ENCODE measurements around the gene PIH1D1. TPM values are rescaled to one million over a fixed set of nuclear protein-coding genes. Genes with fewer than 3 reads are reported as not detected.
A peak's percentile ranks its signal among the peaks of the same experiment; 100 is the strongest.

Gene PIH1D1
- total RNA-seq, 4 donors from 2014 or later: 82.0 to 124 (median 104) TPM

- no peaks in the 10 kb centered on the region for H3K9me3 ChIP-seq
- 10% methylated on average over 25 of the region's 42 CpGs for WGBS
- H3K27me3 ChIP-seq: peaks cover 100% of the 10 kb centered on the region
- peak within 1 kb of the TSS; percentile 33 for H3K4me3 ChIP-seq
- peaks cover 38% of the 10 kb centered on the region for H3K4me1 ChIP-seq
- TF ChIP-seq POLR2AphosphoS5 (IDR thresholded peaks at IDR 0.05): no peak
- no peak for TF ChIP-seq CTCF (IDR thresholded peaks at IDR 0.05)
- TF ChIP-seq POLR2A (IDR thresholded peaks at IDR 0.05): no peak
- DNase-seq (ENCODE audit: low spot score in 2 of 2): peak in 1 of 2 donors; percentile 72
- H3K36me3 ChIP-seq: no peaks in the 10 kb centered on the region
- H3K27ac ChIP-seq: no peak within 1 kb of the TSS
These were observed 28.3 kb downstream of the PIH1D1 start, which contains the start of gene PTH2 for GRCh38 chr19:49423071-49423984. TSS of gene PTH2 (minus strand) at chr19:49423441. CDS start at chr19:49423339, 102 bp downstream.

GRCh38 chr19:49422407-49423070 lies 29.1 kb downstream of the PIH1D1 start:
- Histone ChIP-seq H3K4me3 (peak overlapping the region; percentile 33), H3K4me1 (peaks cover 31% of the 10 kb centered on the region), H3K36me3 (no peaks in the 10 kb centered on the region), H3K9me3 (no peaks in the 10 kb centered on the region), H3K27ac (no peak overlapping the region), H3K27me3 (peaks cover 100% of the 10 kb centered on the region)
- DNase-seq (ENCODE audit: low spot score in 2 of 2): peak in 1 of 2 donors; percentile 77
- 2% methylated on average over 43 of the region's 58 CpGs for WGBS
- no peak for TF ChIP-seq POLR2AphosphoS5 (IDR thresholded peaks at IDR 0.05)
- TF ChIP-seq EP300 (IDR thresholded peaks at IDR 0.05): no peak
- TF ChIP-seq POLR2A (IDR thresholded peaks at IDR 0.05): no peak
- peak in 1 of 2 donors; percentile 67 for TF ChIP-seq CTCF (IDR thresholded peaks at IDR 0.05)

- Histone ChIP-seq H3K9me3 (no peaks in the 10 kb centered on the region), H3K27ac (no peak overlapping the region), H3K27me3 (peaks cover 99% of the 10 kb centered on the region), H3K4me3 (no peak overlapping the region), H3K4me1 (peaks cover 31% of the 10 kb centered on the region), H3K36me3 (no peaks in the 10 kb centered on the region)
- no peak for DNase-seq (ENCODE audit: low spot score in 2 of 2)
- TF ChIP-seq POLR2A (IDR thresholded peaks at IDR 0.05) (no peak), CTCF (IDR thresholded peaks at IDR 0.05) (no peak), EP300 (IDR thresholded peaks at IDR 0.05) (no peak)
- 32% methylated on average over 3 of the region's 3 CpGs for WGBS
These were observed 29.8 kb downstream of the PIH1D1 start for GRCh38 chr19:49421878-49422202.

DNA sequence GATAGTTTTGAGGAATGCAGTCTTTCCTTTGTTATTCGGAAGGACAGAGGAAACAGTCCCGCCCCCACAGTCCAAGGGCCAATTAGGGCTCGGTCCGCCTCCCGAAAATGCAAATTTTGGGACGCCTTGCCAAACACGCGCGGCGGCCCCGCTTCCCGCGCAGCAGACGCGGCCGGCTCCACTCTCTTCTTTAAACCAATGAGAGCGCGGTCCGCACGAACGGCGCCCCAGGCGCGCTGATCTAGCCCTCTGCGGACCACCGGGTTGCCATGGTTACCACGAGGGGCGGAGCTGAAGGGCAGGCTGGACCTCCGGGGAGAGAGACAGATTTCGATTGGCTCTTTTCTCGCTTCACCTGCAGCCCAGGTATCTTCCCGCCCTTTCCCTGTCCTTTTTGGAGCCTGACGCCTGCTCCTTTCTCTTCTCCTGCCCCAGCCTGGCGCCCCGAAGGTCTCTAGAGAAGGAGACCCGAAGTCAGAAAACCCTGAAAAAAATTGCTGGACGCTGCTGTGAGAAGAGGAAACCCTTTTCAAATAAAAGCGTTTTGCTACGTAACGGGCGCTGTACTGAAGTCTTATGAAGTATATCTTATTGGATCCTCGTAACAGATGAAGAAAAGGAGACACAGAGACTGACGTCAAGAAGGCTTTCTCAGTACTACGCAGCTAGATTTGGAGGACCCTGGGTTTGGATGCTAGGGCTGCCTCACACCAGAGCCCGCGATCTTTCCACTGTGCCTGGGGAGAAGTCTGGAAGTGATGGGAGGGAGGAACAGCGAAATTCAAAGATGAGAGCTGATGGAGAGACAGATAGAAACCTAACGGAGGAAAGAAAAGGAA lies 30.4 kb downstream of the PIH1D1 start:
- H3K9me3 ChIP-seq: no peaks in the 10 kb centered on the region
- TF ChIP-seq POLR2A (IDR thresholded peaks at IDR 0.05) (no peak), EP300 (IDR thresholded peaks at IDR 0.05) (no peak), POLR2AphosphoS5 (IDR thresholded peaks at IDR 0.05) (no peak), CTCF (IDR thresholded peaks at IDR 0.05) (no peak)
- H3K27me3 ChIP-seq: peaks cover 99% of the 10 kb centered on the region
- H3K36me3 ChIP-seq: no peaks in the 10 kb centered on the region
- 10% methylated on average over 45 of the region's 48 CpGs for WGBS
- no peak overlapping the region for H3K27ac ChIP-seq
- DNase-seq (ENCODE audit: low spot score in 2 of 2): no peak
- H3K4me1 ChIP-seq: peaks cover 31% of the 10 kb centered on the region
- no peak overlapping the region for H3K4me3 ChIP-seq

Data from suprapubic skin (tissue), 4 donors.